ENCODE measurements around the gene SUGCT. TPM values are rescaled to one million over a fixed set of nuclear protein-coding genes. Genes with fewer than 3 reads are reported as not detected.

The SUGCT gene
- total RNA-seq, 1 donor from 2014 or later, result 1.7 TPM

- intact Hi-C loops (cut with DNase I), result no loop called here
- Histone ChIP-seq H3K4me1 (no peaks in the 10 kb centered on the region), H3K4me3 (no peak overlapping the region), H3K27ac (no peak overlapping the region), H3K27me3 (ENCODE audit: low read depth) (no peaks in the 10 kb centered on the region), H3K9me3 (no peaks in the 10 kb centered on the region), H3K36me3 (no peaks in the 10 kb centered on the region)
- ATAC-seq (no peak), DNase-seq (no peak)
- TF ChIP-seq CTCF (IDR thresholded peaks at IDR 0.05), result no peak
These were observed 323.1 kb downstream of the SUGCT start for GRCh38 chr7:40457776-40458480.

GRCh38 chr7:40463446-40463845 is 328.6 kb downstream of the SUGCT start:
- TF ChIP-seq CTCF (IDR thresholded peaks at IDR 0.05), result no peak
- H3K9me3 ChIP-seq, result no peaks in the 10 kb centered on the region
- DNase-seq, result no peak
- H3K27ac ChIP-seq, result no peak overlapping the region
- no peak overlapping the region for H3K4me3 ChIP-seq
- no peaks in the 10 kb centered on the region for H3K36me3 ChIP-seq
- intact Hi-C loops (cut with DNase I), result no loop called here
- no peaks in the 10 kb centered on the region for H3K27me3 ChIP-seq (ENCODE audit: low read depth)
- ATAC-seq, result no peak
- no peaks in the 10 kb centered on the region for H3K4me1 ChIP-seq

GRCh38 chr7:40468891-40469864 is 334.4 kb downstream of the SUGCT start:
- Histone ChIP-seq H3K4me1 (no peaks in the 10 kb centered on the region), H3K4me3 (no peak overlapping the region), H3K27ac (no peak overlapping the region), H3K27me3 (ENCODE audit: low read depth) (no peaks in the 10 kb centered on the region), H3K9me3 (no peaks in the 10 kb centered on the region), H3K36me3 (no peaks in the 10 kb centered on the region)
- TF ChIP-seq CTCF (IDR thresholded peaks at IDR 0.05), result no peak
- ATAC-seq, result no peak
- intact Hi-C loops (cut with DNase I), result no loop called here
- DNase-seq, result no peak

GRCh38 chr7:40470091-40470592 is 335.3 kb downstream of the SUGCT start:
- no peak for DNase-seq
- peak in 1 of 2 donors; percentile 37 for ATAC-seq

More at GRCh38 chr7:40470091-40470592, 335.3 kb downstream of the SUGCT start:
- no peaks in the 10 kb centered on the region for H3K27me3 ChIP-seq (ENCODE audit: low read depth)
- H3K9me3 ChIP-seq, result no peaks in the 10 kb centered on the region
- H3K4me1 ChIP-seq, result no peaks in the 10 kb centered on the region
- no peaks in the 10 kb centered on the region for H3K36me3 ChIP-seq
- no peak overlapping the region for H3K27ac ChIP-seq
- intact Hi-C loops (cut with DNase I), result no loop called here
- H3K4me3 ChIP-seq, result no peak overlapping the region
- no peak for TF ChIP-seq CTCF (IDR thresholded peaks at IDR 0.05)

All from lower lobe of right lung (tissue), 2 donors.